AG09309 (cell line): Measurements from ENCODE around the gene HILPDA.

Experiments
- DNase-seq: peaks from one replicate; pipeline ENCODE4 v3.0.0-alpha.2; 2010; ENCODE audit warnings: low read depth
- H3K4me3 ChIP-seq: 2 replicates; pipeline ENCODE4 v1.5.1; 2011; ENCODE audit warnings: mild to moderate bottlenecking, low read depth, low read length, moderate library complexity; ENCODE audit not compliant: control insufficient read depth
- TF ChIP-seq, protein P1 (sequence below): IDR thresholded peaks from 2 replicates; pipeline ENCODE4 v1.5.1; 2011; ENCODE audit warnings: mild to moderate bottlenecking, low read depth, low read length, inconsistent platforms; ENCODE audit not compliant: insufficient read depth, control insufficient read depth; ENCODE audit errors: missing control alignments

Gene HILPDA

DNA sequence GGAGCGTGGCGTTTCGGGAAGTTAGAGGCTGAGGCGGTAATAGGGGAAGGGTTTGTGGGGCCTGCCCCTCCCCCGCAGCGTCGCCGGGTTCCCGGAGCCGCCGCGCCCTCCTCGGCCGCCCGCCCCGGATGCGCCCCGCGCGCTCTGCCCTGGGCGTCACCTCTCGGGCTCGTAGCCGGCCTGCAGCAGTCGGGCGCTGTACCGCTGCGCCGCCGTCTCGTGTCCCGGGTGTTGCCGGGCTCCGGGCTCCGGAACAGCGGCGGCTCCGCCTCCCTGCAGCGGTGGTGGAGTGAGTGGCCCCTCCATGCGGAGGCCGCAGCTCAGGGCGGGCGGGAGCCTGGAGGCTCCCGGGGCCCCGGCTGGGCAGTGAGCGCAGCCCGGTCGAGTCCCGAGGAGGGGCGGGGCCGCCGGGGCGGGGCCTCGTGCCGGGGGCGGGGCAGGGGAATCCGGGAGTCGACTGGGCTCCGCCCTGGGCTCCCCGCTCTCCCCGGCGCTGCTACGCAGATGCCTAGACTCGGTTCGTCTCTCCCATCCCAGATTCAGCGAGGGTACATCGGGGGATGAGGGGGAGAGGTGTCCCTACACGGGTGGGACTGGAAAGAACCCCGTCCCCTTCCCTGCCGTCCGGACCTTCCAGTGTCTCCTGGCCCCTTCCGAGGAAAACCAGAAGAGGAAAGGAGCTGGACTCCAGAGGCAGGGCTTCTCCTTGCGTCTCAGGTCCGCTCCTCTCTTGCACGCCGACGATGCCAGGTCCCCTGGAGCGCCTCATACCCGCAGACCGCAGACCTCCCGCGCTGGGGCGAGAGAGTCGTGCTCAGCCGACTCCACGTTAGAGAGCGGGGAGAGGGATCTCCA lies 45.9 kb upstream of the HILPDA start, which contains the start of gene IMPDH1:
TSS of gene IMPDH1 (minus strand) at position 387 of the 855 bp plus-strand sequence. CDS start at position 306, 81 bp downstream.
- TF ChIP-seq, protein P1, sequence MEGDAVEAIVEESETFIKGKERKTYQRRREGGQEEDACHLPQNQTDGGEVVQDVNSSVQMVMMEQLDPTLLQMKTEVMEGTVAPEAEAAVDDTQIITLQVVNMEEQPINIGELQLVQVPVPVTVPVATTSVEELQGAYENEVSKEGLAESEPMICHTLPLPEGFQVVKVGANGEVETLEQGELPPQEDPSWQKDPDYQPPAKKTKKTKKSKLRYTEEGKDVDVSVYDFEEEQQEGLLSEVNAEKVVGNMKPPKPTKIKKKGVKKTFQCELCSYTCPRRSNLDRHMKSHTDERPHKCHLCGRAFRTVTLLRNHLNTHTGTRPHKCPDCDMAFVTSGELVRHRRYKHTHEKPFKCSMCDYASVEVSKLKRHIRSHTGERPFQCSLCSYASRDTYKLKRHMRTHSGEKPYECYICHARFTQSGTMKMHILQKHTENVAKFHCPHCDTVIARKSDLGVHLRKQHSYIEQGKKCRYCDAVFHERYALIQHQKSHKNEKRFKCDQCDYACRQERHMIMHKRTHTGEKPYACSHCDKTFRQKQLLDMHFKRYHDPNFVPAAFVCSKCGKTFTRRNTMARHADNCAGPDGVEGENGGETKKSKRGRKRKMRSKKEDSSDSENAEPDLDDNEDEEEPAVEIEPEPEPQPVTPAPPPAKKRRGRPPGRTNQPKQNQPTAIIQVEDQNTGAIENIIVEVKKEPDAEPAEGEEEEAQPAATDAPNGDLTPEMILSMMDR, result no peak
- peak within 1 kb of the TSS; percentile 85 for H3K4me3 ChIP-seq
- peak; percentile 41 for DNase-seq

DNA sequence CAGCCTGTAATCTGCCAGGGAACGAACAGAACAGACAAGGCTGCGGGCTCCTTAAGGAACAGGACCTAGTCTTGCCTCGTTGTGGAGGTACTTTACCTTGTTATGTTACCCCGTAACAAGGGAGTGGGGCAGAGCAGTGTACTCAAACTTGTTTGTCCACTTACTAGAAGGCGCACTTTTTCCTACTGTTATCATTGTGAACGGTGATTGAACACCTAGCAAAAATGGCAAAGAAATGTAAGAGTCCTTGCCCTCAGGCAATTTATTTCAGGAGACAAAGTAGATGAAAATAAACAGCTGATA lies 45.3 kb upstream of the HILPDA start:
- TF ChIP-seq, protein P1, result no peak
- DNase-seq, result no peak
- peak overlapping the region; percentile 85 for H3K4me3 ChIP-seq

DNA sequence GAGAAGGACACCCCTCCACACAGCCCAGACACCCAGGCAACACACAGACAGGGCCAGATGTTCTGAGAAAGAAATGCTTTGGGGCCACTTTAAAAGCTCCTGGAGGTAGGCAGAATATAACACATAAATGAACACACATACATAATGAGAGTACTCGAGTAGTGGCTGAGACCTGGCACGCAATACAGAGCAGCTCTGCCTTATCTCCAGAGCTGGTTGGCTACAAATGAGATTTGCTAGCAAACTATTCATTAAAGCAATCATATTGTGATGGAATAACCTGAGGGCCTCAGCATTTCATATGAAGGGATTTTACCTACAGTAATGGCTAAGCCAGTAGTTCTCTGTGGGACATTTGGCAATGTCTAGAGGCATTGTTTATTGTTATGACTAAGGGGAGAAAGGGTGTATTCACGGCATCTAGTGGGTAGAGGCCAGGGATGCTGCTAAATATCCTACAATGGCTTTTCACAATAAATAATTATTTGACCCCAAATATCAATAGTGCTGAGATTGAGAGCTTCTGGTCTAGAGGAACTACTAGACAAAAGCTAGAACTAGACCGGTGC lies 40.4 kb upstream of the HILPDA start:
- no peak for DNase-seq
- H3K4me3 ChIP-seq, result no peak overlapping the region
- TF ChIP-seq, protein P1, result no peak

DNA sequence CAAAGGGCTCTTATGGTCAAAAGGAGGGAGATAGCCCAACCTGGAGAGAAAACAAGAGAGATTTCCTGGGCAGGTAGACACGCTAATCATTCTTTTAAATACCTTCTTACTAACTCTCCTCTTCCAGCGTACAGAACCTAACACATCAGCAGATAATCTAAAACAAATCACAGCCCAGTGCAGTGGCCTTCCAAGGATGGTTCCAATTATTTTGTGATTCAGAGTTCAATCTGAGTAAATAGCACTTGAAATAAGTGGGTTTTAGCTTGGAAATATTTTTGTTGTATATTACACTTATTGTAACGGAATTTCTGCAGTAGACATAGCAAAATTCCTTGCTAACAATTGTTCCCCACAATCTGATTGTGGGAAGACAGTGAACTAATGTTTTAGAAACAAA lies 38.6 kb upstream of the HILPDA start:
- TF ChIP-seq, protein P1, result no peak
- no peak for DNase-seq
- no peak overlapping the region for H3K4me3 ChIP-seq

DNA sequence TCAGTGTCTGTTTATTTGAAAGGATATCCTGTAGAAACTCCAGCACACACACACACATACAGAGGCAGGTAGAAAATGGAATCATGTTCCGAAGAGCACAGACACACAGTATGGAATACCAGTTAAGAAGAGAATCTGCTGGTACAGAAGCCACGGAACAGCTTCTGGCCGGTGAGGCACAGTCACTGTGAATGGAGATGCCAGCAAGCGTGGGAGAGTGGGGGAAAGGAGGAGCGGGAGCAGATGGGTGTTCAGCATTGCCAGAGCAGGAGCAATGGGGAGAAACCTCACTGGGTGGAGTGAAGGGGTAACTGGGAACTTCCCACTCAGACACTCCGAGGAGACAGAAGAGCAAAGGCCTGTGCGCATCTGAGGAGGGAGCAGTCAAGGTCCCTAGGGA lies 36.4 kb upstream of the HILPDA start:
- no peak overlapping the region for H3K4me3 ChIP-seq
- TF ChIP-seq, protein P1, result no peak
- no peak for DNase-seq

DNA sequence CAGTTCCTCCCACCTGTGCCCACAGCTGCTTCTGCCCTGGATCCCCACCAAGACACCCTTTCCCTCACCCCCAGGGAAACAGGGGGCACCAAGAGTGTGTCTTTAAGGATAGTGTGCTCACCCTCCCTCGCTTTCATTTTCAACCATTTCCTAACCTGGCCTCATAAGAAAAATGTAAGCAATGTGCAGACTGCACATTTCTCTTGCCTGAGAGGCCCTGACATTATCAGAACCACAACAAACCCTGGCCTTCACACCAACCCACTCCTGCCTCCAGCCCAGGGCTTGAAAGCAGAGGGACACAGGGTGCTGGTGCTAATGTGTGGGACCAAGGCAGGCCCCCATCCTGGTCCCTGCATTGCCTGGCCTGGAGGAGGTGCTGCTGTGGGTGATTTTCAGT lies 34.9 kb upstream of the HILPDA start:
- TF ChIP-seq, protein P1, result no peak
- no peak for DNase-seq
- no peak overlapping the region for H3K4me3 ChIP-seq
